K562 (cell line): ENCODE data around the gene FYB1. TPM values are rescaled to one million over a fixed set of nuclear protein-coding genes. Genes with fewer than 3 reads are reported as not detected.

Experiments
- ARID3A ChIP-seq: IDR thresholded peaks from 2 replicates; pipeline ENCODE4 v1.6.1; 2012; ENCODE audit warnings: low read depth, low read length, improper control_type of control experiment, borderline replicate concordance
- CTCFL ChIP-seq: IDR thresholded peaks from 2 replicates; pipeline ENCODE4 v1.6.1; 2011; ENCODE audit warnings: borderline replicate concordance, low read depth, mild to moderate bottlenecking, moderate library complexity, low read length; ENCODE audit not compliant: insufficient read depth, poor library complexity, severe bottlenecking
- FOS ChIP-seq: IDR thresholded peaks from 3 replicates; pipeline ENCODE4 v1.6.1; 2011; ENCODE audit not compliant: insufficient read length; ENCODE audit errors: extremely low read depth
- HDAC1 ChIP-seq, 2 experiments: fragments of 450-650 bp; IDR thresholded peaks; 2 replicates each; pipeline ENCODE4 v1.6.1; 2016 to 2017; ENCODE audit warnings: inconsistent platforms in 1 of 2, mild to moderate bottlenecking in 1 of 2, moderate library complexity in 1 of 2
- ILK ChIP-seq: fragments of 450-650 bp; IDR thresholded peaks from 2 replicates; pipeline ENCODE4 v1.6.1; 2016; ENCODE audit warnings: missing genetic modification characterization, low read depth, mild to moderate bottlenecking, missing compliant biosample characterization, moderate library complexity, borderline replicate concordance
- NCOA1 ChIP-seq: fragments of 450-650 bp; IDR thresholded peaks from 2 replicates; pipeline ENCODE4 v1.6.1; 2016; ENCODE audit warnings: low read depth
- POLR2AphosphoS5 ChIP-seq: IDR thresholded peaks from 2 replicates; pipeline ENCODE4 v1.6.1; 2011; ENCODE audit warnings: mild to moderate bottlenecking, low read depth, low read length, moderate library complexity; ENCODE audit not compliant: control insufficient read depth, insufficient read depth
- PTBP1 ChIP-seq: fragments of 200-400 bp; formaldehyde crosslinking; IDR thresholded peaks from 2 replicates; pipeline ENCODE4 v1.6.1; 2017; ENCODE audit warnings: low read depth, low read length
- TEAD1 ChIP-seq, 2 experiments: fragments of 450-650 bp in 1 of 2; sonication (generic) in 1 of 2; formaldehyde crosslinking; IDR thresholded peaks; 2 replicates each; pipeline versions ENCODE4 v1.4.0 to v1.8.0; 2020 to 2022; ENCODE audit warnings: mild to moderate bottlenecking in 2 of 2, missing genetic modification reagents in 1 of 2
- XRCC3 ChIP-seq: fragments of 450-650 bp; IDR thresholded peaks from 2 replicates; pipeline ENCODE4 v1.6.1; 2017; ENCODE audit warnings: mild to moderate bottlenecking, moderate library complexity
- ZFP30 ChIP-seq: fragments of 250-450 bp; sonication (Bioruptor Pico); IDR thresholded peaks from 2 replicates; pipeline ENCODE4 v1.8.0; 2022; ENCODE audit warnings: moderate library complexity, mild to moderate bottlenecking, inconsistent platforms, borderline replicate concordance
- ZKSCAN1 ChIP-seq: fragments of 150-350 bp; IDR thresholded peaks from 2 replicates; pipeline ENCODE4 v1.6.1; 2016; ENCODE audit warnings: low read depth, low read length
- ZNF586 ChIP-seq: fragments of 450-650 bp; formaldehyde crosslinking; conservative IDR thresholded peaks from 2 replicates; pipeline ENCODE4 v1.4.0; 2020; ENCODE audit warnings: mild to moderate bottlenecking, moderate library complexity
- ZNF592 ChIP-seq: fragments of 450-650 bp; IDR thresholded peaks from 2 replicates; pipeline ENCODE4 v1.6.1; 2017; ENCODE audit warnings: antibody characterized with exemption, mild to moderate bottlenecking
- polyA plus RNA-seq, 8 experiments: library from polyadenylated mRNA; depleted of rRNA in 4 of 8; stranded (reverse) in 5 of 8; unstranded in 3 of 8; fragments of >200 nt; fragmentation: Nextera tagmentation in 2 of 8; fragmentation: Illumina TruSeq in 1 of 8; extraction: Ambion mirVana in 2 of 8; extraction: Trizol in 1 of 8; gene quantifications; 2 replicates each; pipeline versions ENCODE4 v1.2.1 to v1.2.3, GENCODE V29; 2011 to 2014; ENCODE audit warnings: inconsistent platforms in 1 of 8, missing spikeins in 1 of 8
- total RNA-seq, 7 experiments: library from RNA; depleted of rRNA in 6 of 7; stranded (reverse); fragments of >200 nt in 6 of 7; fragmentation: Illumina TruSeq in 2 of 7; extraction: Trizol in 2 of 7; gene quantifications; 2 replicates each; pipeline versions ENCODE4 v1.2.1 to v1.2.3, GENCODE V29; 2011 to 2021; ENCODE audit warnings: low replicate concordance in 1 of 7
- TF ChIP-seq, protein P1 (sequence below): sonication (generic); formaldehyde crosslinking; IDR thresholded peaks from 2 replicates; pipeline ENCODE4 v1.8.1; 2023; ENCODE audit warnings: mild to moderate bottlenecking, missing genetic modification reagents
- TF ChIP-seq, protein P2 (sequence below): IDR thresholded peaks from 2 replicates; pipeline ENCODE4 v1.6.1; 2011; ENCODE audit not compliant: insufficient read length; ENCODE audit errors: extremely low read depth

The FYB1 gene
- total and polyA plus RNA-seq, 9 of the 15 experiments (the other 6 are each of a cell fraction or from before 2014, with no cell fraction given) = 4.7 to 31.5 (median 9.7) TPM

GRCh38 chr5:39158127-39158593 lies 61.2 kb downstream of the FYB1 start (continued):
- TF ChIP-seq, protein P1, sequence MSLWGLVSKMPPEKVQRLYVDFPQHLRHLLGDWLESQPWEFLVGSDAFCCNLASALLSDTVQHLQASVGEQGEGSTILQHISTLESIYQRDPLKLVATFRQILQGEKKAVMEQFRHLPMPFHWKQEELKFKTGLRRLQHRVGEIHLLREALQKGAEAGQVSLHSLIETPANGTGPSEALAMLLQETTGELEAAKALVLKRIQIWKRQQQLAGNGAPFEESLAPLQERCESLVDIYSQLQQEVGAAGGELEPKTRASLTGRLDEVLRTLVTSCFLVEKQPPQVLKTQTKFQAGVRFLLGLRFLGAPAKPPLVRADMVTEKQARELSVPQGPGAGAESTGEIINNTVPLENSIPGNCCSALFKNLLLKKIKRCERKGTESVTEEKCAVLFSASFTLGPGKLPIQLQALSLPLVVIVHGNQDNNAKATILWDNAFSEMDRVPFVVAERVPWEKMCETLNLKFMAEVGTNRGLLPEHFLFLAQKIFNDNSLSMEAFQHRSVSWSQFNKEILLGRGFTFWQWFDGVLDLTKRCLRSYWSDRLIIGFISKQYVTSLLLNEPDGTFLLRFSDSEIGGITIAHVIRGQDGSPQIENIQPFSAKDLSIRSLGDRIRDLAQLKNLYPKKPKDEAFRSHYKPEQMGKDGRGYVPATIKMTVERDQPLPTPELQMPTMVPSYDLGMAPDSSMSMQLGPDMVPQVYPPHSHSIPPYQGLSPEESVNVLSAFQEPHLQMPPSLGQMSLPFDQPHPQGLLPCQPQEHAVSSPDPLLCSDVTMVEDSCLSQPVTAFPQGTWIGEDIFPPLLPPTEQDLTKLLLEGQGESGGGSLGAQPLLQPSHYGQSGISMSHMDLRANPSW (CRISPR knock-in tag) = no peak
- TF ChIP-seq FOS = peak; percentile 36
- no peak for TF ChIP-seq POLR2AphosphoS5
- TF ChIP-seq ZFP30 (CRISPR knock-in tag) = no peak
- TF ChIP-seq ZNF586 = no peak
- TF ChIP-seq ZKSCAN1 = no peak
- no peak for TF ChIP-seq XRCC3
- peak; percentile 86 for TF ChIP-seq ZNF592
- TF ChIP-seq PTBP1 = no peak
- TF ChIP-seq CTCFL = no peak
- TF ChIP-seq NCOA1 = peak; percentile 35; the same call in 1 of the 2 replicates
- TF ChIP-seq ARID3A = no peak
- TF ChIP-seq TEAD1 (CRISPR knock-in tag; IDR thresholded peaks at IDR 0.05) = peak in 1 of 2 experiments; percentile 50; a peak in 1 of 4 replicates
- no peak for TF ChIP-seq ILK
- TF ChIP-seq, protein P2, sequence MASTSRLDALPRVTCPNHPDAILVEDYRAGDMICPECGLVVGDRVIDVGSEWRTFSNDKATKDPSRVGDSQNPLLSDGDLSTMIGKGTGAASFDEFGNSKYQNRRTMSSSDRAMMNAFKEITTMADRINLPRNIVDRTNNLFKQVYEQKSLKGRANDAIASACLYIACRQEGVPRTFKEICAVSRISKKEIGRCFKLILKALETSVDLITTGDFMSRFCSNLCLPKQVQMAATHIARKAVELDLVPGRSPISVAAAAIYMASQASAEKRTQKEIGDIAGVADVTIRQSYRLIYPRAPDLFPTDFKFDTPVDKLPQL = no peak
- no peak for TF ChIP-seq HDAC1 (IDR thresholded peaks at IDR 0.05)
